AG08396 (cell line): ENCODE measurements around the gene RETREG2.
A peak's percentile ranks its signal among the peaks of the same experiment; 100 is the strongest.

Source experiments
- DNase-seq: peaks from one replicate; pipeline ENCODE4 v3.0.0; 2012; ENCODE audit warnings: low spot score, mixed read lengths

Gene RETREG2, protein sequence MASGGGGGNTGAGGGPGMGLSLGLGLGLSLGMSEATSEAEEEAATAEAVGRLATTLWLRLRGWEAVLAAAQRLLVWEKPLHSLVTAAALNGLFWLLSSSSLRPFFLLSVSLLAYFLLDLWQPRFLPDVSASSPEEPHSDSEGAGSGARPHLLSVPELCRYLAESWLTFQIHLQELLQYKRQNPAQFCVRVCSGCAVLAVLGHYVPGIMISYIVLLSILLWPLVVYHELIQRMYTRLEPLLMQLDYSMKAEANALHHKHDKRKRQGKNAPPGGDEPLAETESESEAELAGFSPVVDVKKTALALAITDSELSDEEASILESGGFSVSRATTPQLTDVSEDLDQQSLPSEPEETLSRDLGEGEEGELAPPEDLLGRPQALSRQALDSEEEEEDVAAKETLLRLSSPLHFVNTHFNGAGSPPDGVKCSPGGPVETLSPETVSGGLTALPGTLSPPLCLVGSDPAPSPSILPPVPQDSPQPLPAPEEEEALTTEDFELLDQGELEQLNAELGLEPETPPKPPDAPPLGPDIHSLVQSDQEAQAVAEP

DNA sequence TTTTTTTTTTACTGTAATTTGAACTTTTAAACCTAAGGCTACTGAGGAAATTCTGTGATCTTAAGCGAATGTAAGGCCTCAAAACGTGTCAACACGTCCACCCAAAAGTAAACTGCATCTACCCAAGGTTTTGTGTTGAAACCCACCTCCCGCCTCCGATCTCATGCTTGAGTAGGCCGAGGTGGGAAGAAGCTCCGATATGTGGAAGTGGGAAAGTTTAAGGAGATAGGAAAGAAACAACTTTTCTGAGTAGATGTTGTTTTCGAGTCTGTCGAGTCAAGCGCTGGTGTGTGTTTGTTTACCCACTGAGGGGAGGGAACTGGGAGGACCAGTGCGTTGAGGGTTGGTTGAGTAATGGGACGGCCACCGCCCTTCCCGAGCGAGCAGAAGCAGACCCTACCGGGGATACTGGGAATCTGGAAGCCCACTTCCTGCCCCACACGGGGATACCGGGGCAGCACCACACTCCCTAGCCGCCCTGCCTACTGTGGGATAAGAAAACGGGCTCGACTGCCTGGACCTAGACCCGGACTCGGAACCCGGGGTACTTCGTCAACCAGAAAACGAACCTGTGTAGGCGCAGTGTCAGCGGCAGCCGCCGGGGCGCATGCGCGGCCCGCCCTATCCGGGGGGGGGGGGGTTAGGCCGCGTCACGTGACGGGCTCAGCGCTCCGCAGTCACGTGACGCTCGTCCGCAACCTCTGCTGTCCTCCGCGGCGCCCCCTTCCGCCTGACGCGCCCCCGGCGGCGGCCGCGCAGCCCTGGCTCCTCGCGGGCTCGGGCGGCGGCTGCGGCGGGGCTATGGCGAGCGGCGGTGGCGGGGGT lies at the start of gene RETREG2:
Gene RETREG2, plus strand, starts transcription at position 724 of the 825 bp plus-strand sequence. Its CDS starts 78 bp downstream, at position 802.
- peak; percentile 100 for DNase-seq

DNA sequence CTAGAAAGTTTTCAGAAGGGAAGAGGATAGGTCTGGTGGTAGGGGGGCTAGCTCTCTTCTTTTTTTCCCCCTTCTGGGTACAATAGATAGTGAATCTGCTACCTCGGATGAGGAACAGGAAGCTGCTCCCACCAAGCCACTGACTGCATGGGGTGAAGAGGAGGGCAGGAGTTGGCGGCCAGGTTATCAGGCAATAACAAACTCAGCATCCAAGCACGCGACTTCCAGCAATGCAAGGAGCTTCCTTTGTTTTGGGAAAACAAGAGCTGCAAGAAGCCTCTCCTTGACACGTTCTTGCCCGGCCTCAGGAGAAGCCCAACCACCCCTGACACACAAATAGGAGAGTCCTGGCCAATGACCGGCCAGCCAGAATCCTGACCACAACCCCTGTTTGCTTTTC lies 49.7 kb upstream of the RETREG2 start:
- no peak for DNase-seq

DNA sequence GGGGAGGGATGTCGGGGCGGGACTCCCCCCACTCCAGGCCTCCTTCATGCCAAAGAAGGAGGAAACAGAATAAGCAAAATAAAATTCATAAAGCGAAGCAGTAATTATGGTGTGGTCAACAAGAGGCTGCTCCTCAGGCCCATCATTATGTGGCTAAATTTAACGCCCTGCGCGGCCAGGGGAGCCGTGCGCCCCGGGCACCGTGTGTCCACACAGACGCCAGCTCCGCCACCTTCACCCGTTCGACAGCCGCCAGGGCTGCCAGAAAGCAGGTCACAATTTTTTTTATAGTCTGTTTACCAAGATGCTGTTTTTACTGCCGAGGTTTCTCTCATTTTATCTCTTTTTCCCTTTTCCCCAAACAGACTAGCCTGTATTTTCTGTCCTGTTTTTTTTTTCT lies 48.5 kb upstream of the RETREG2 start:
- no peak for DNase-seq

DNA sequence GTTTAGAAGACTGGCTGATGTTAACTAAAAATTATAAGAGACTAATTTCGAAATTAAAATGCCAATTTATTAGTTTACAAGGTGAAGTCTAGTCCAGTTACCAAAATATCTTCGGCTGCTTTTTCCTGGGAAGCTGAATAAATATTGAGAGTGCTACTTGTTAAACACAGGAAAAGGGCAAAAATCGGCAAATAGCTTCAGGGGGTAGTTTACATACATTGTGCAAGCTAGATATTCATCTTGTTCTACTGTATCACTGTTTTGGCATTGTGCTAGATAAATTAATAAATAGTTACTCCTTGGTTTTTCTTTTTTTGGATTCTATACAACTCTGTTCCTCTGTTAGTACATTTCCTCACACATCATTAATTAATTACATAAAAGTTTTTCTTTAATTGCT lies 46.7 kb upstream of the RETREG2 start:
- no peak for DNase-seq

DNA sequence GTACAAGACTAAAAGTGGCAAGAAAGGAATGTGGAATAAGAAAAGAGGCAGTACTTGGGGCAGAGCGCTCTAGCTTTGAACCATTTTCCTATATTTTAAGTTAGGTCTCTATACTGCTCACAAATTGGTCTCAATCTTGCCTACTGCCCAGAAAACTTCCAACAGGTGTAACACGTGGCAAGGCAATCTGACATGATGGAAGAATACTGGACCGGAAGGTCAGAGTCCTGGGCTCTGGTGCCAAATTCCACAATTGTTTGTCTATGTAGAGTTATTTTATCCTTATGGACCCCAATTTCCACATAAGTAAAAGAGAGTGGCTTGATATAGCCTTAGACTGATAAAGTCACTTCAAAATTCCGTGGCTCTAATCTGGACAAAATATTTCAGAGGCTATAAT lies 46.3 kb upstream of the RETREG2 start:
- DNase-seq = no peak

DNA sequence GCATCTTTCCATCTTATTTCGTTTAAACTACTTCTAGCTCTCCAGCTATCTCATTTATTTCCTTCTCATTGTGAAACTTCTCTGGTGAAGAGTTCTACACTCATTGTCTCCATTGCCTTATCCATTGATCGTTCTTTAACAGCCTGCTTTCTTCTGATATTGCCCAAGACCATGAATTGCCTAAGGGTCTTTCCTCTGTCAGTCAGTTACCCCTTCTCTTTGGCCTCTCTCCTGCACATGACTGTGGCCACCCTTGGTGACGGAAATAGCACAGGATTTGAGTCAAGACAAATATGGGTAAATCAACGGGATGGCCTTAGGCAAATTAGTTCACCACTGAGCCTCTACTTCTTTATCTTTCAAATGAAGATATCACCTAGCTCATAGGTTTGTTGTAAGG lies 44.1 kb upstream of the RETREG2 start:
- no peak for DNase-seq

DNA sequence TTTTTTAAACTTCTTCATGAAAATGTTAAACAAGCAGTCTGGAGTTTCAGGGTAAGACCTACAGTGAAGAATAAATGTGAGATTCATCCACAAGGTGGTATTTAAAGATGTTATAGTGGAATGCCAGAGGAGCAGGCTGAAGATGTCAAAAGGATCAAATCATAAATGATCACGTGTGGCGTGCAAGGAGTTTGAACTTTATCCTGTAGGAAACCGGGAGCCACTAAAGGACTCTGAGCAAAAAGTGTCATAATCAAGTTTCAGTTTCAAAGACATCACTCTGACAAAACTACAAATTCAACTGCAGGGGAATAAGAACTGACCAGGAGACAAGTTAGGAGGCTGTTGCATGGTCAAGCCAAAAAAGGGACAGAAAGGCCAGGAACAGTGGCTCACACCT lies 37.4 kb upstream of the RETREG2 start:
- DNase-seq = no peak

DNA sequence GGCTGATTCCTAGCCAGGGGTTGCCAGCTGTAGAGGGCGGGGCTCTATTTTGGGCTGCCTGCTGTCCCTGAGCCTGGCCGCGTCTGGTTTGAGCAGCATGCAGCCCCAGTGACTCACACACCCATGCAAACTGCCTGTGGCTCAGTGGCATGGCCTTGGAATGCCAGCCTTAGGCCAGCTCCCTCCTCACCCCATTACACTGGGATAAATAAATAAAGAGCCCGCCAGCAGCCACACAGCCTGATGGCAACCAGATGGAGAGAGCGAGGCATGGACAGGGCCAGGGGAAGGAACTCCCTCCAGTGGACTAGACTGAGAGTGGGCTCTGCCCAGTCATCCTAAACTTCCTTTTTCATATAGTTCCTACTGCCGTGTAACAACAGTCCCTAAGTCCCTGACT lies 35.7 kb upstream of the RETREG2 start:
- peak; percentile 89 for DNase-seq

DNA sequence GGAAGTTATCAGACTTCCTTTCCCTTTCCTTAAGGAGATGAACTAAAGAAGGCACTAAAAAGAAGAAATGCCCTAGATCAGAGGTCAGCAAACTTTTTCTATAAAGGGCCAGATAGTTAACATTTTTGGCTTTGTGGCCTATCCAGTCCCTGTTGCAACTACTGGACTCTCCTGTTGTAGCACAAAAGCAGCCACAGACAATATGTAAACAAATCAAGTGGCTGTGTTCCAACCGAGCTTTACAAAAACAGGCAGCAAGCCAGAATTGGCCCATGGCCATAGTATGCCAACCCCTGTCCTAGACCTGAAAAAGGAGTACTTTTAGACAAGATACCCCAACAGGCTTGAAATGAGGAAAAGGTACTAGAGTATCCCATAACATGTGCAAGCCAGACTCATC lies 28.4 kb upstream of the RETREG2 start:
- DNase-seq = no peak

DNA sequence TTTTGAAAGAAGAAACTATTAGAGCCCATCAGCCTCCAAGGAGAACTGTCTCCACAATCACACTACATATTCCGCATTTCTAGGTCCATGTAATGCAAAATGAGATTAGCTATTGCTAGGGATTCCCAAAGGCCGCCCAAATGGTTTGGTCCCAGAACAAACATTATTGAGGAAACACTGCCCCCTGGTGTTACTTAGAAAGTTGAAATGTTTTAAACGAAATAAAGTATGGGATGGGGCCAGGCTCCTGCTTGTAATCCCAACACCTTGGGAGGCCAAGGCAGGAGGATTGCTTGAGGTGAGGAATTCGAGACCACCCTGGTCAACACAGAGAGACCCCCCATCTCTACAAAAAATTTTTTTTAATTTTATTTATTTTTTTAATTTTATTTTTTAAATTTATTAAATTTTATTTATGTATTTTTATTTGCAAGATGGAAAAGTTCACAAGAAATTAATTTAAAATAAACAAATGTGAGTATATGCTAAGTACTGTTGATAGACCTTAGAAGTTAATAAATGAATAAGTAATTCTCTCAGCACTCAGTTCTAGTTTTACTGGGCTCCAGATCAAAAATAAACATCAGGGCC lies 22.9 kb upstream of the RETREG2 start:
- peak; percentile 68 for DNase-seq

DNA sequence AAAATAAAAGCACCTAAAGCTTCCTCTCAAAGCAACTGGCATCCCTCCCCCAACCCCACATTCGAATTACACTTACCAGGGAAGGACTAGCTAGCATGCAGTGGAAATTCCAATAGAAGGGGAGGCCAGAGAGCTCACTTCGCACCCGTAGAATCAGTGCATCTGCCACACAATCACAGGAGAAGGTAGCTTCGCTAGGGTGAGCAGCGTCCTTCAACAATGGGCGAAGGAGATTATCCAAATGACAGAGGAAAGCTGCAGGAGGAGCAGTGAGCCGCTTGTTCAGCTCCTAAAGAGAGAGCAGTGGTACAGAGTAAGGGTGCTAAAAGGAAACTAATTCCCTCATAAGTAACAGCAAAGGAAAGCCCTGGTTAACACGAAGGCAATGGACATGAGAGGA lies 20.7 kb upstream of the RETREG2 start:
- no peak for DNase-seq

DNA sequence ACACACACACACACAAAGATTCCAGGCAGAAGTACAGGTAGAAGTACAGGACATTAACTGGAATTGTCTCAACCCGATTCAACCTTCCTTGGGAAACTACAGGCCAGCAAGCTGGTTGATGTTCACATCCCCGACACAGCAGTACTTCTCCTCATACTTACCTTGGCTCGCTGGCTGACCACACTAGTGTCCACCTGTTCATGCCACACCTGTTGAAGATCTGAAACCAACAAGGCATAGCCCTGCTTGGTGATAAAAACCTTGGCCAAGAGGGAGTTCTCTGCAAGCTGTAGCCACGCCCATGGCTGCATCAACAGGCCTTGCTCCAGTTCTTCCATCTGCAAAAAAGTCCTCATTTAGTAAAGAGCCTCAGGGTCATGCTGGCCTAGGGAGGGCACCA lies 20.1 kb upstream of the RETREG2 start:
- DNase-seq = no peak

DNA sequence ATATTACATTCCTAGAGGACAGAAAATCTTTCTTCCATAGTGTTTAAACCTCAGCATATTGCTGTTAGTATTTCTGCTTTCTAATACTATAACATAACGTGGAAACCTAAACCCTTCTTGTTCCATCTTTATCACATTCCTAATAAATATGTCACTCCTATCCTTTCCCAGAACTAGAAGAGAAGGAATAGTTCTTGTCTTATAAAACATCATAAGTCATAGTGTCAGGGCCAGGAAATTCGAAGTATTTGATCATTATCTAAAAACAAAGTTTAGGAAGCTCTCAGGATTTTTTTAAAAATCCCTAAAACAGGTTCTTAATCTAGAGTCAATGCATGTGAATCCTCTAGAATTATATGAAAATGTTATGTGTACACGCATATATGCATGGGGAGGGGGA lies 19.5 kb upstream of the RETREG2 start:
- no peak for DNase-seq

DNA sequence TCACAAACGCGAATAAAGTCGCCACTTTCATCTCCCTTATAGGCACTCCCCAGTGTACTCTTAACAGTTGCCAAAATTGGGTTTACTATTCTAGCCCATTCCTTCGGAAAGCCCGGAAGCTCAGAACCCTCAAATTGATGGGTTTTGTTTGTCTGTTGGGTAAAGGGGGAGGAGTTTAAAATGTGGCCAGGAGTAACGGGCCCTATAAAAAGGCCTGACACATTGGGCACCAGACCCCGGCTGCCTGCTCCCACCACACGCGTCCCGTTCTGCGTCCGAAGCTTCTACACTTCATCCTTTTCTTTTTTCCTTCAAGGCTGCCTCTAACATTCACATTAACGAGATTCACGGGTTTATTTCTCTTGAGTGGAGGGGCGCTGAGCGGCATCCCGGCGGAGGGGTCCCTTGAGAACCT lies 18.3 kb upstream of the RETREG2 start:
- DNase-seq = peak; percentile 34

DNA sequence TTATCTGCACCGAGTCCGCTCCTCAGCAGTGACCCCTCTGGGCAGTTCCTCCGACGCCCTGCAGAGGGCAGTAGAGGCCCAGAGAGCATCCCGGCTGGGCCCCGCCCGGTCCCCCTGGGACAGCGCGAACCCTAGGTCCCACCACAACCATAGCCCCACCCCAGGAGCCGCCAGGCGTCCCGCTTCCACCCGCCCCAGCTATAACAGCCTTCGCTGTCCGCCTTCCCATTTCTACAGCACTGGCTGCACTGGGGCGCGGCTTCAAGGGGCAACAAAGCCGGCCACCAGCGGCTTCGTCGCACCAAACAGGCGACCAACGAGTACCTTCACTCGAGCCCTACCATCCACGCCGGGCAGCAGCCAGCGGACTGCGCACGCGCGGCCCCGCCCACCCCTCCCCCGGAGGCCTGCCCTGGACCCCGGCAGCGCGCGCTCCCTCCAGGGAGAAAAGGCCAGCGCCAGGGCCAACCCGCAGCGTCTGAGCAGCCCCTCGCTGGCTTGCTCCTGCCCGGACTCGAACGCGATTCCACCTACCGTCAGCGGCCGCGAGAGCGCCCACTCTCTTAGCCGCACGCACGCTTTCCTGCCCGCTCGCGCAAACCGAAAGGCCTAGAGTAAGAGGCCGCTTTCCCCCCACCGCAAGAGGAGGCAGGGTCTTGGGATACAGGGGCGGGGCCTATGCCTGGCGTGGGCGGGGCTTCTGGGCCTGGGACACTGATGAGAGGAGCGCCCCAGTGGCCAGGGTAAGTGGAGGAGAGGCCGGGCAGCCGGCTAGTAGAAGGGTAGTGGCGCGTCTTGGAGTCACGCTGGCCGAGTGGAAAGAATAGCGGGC lies 17.7 kb upstream of the RETREG2 start, which contains the start of gene NHEJ1:
Gene NHEJ1, minus strand, starts transcription at position 630 of the 832 bp plus-strand sequence. CDS start 2,453 bp downstream, outside the sequence.
- DNase-seq = peak; percentile 96

DNA sequence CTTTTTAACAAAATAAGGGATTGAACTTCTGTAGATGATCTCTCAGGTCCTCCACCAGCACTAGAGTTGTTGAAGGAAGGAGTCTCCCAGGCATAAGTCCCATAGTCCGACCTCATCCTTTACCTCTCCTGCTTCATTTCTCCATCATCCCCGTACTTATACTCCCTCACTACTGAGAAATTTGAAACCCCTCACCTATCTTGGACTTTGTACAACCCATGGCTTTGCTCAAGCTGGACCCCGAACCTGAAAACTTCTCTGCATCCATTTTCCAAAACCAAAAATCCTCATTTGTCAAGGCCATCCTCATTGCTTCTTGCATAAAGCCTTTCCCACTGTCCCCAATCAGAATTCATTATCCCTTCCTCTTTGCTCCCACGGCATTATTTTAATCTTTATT lies 17.0 kb upstream of the RETREG2 start:
- no peak for DNase-seq

DNA sequence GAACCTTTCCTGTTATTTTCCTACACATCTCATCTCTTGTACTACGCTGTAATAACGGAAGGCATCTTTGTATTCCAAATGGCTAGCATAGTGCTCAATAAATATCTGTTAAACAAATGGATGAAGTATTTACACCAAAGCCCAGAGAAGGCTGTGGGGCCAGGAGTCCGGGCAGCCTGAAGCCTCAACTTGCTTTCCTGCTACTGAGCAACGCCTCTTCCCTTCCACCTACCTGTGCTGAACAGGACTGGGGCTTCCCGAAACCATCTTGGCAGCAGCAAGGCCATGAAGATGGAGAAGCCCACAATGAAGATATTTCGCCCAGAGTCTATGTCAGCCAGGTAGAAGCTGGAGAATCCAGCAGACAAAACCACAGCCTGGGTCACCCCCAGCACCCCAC lies 14.9 kb upstream of the RETREG2 start:
- no peak for DNase-seq

DNA sequence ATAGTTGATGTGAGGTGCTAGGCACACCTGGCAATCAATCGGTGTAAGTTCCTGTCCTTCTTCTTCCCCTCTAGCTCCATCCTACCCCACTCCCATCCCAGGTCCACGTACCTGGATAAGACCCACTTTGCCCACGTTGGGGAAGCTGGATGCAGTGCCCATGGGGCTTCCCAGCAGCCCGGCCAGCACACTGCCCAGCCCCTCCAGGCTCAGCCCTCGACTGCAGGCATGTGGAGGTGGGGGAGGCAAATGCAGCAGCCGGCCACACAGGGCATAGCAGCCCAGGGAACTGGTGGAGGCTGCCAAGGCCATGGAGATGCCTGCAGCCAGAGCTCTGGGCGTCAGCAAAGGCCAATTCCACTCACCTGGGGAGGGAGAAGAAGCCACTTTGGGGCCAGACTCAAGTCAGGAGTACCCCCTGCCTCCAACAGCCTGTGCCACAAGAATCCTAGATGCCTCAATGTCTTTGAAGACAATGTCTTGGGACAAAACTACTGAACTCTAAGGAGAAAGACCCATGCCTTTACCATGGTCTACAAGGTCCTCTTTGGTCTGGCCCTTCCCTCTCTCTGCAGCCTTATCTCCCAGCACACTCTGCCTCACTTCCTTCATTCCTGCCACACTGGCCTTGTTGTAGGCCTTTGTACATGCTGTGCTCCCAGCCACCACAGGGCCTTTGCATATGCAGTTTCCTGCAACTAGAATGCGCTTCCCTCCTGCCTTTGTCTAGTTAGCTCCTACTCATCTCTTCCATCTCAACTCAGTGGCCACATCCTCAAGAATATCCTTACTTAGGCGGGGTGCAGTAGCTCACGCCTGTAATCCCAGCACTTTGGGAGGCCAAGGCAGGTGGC lies 12.8 kb upstream of the RETREG2 start:
- DNase-seq = no peak

DNA sequence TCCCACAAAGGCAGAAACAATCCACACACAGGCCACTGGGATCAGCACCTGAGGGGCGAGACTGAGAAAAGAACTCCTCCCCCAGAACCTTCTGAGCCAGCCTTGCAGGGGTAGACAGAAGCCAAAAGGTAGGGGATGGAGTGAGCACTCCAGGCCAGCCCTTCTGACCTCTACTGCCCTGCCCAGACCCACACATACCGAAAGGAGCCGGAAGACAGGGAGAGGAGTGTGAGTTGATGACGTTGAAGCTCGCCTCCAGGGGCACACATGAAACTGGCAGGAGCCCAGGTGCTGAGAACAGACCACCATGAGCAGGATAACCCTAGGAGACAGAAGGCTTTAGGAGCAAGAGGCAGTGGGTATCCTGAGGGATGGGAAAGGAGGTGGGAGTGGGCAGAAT lies 10.1 kb upstream of the RETREG2 start:
- no peak for DNase-seq

DNA sequence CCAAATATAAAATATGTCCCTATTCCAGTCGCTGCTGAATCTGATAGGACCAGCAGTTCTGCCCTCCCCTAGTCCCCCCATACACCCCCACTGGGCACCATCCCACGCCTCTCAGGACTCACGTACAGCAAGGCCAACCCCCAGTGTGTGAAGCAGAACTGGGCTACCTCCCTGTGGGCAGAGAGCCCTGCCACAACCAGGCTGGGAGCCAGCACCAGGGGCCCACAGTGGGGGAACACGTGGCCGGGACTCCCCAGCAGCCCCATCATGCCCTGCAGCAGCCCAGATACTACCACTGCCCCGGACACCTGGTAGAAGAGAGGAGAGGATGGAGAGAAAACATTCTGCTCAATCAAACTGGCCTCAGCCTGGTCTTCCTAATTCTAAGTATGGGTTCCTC lies 9.5 kb upstream of the RETREG2 start:
- no peak for DNase-seq

DNA sequence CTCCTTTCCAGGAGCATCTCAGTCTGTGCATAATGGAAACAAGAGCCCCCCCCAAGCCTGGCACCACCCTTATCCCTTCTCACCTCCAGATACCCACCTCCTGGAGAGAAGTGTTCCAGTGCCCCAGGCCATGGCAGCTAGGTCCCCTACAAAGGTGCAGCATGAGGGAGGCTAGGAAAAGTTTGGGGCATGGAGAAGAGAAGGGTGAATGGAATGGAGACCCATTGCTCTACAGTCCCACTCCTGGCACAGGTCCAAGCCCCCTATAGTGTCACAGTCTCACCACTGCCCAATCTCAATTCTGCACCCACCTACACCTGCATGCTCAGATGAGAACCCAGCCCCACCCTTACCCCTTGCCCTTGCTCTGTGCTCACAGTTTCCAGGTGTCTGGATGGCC lies 9.1 kb upstream of the RETREG2 start:
- no peak for DNase-seq
